OCI-LY3 (cell line): Measurements from ENCODE around the gene MTUS2.

Experiments
- H2AFZ ChIP-seq: fragments of 200-600, 300-600 bp; shearing (Covaris generic); 2 replicates; pipeline ENCODE4 v1.6.0; 2014; ENCODE audit warnings: antibody characterized with exemption, low read depth, low read length
- H3K27ac ChIP-seq: fragments of 200-600, 300-600 bp; sonication (generic); 2 replicates; pipeline ENCODE4 v1.5.1; 2014; ENCODE audit warnings: mild to moderate bottlenecking, low read length, moderate library complexity, mixed read lengths
- H3K27me3 ChIP-seq: fragments of 200-600, 300-600 bp; sonication (generic); 2 replicates; pipeline ENCODE4 v1.6.1; 2014; ENCODE audit warnings: low read depth, low read length, mixed read lengths
- H3K36me3 ChIP-seq: fragments of 200-600, 300-600 bp; sonication (generic); replicated peaks from 2 replicates; pipeline ENCODE3; 2014; ENCODE audit warnings: low read depth, low read length, mixed read lengths
- H3K4me1 ChIP-seq: fragments of 300-600, 200-600 bp; sonication (generic); 2 replicates; pipeline ENCODE4 v1.6.1; 2014; ENCODE audit warnings: low read length, mixed read lengths
- H3K4me2 ChIP-seq: fragments of 200-600, 300-600 bp; sonication (generic); 2 replicates; pipeline ENCODE4 v1.6.1; 2014; ENCODE audit warnings: low read length, mixed read lengths
- H3K4me3 ChIP-seq: fragments of 300-600, 200-600 bp; sonication (generic); 2 replicates; pipeline ENCODE4 v1.5.1; 2014; ENCODE audit warnings: antibody characterized with exemption, mild to moderate bottlenecking, low read length, moderate library complexity
- H3K79me2 ChIP-seq: fragments of 300-600, 200-600 bp; shearing (Covaris generic); 2 replicates; pipeline ENCODE4 v1.6.1; 2014; ENCODE audit warnings: mild to moderate bottlenecking, low read length, mixed read lengths
- H3K9ac ChIP-seq: fragments of 300-600, 200-600 bp; shearing (Covaris generic); 2 replicates; pipeline ENCODE4 v1.6.0; 2014; ENCODE audit warnings: mild to moderate bottlenecking, low read length, moderate library complexity
- H3K9me3 ChIP-seq: fragments of 200-600, 300-600 bp; shearing (Covaris generic); 2 replicates; pipeline ENCODE4 v1.6.1; 2014; ENCODE audit warnings: low read length, mixed read lengths; ENCODE audit not compliant: insufficient read depth
- H4K20me1 ChIP-seq: fragments of 200-600, 300-600 bp; sonication (generic); 2 replicates; pipeline ENCODE4 v1.6.1; 2016; ENCODE audit warnings: low read length, mixed read lengths; ENCODE audit not compliant: insufficient read depth
- EZH2phosphoT487 ChIP-seq: fragments of 200-600 bp; shearing (Covaris generic); IDR thresholded peaks from 2 replicates; pipeline ENCODE4 v1.6.1; 2018; ENCODE audit warnings: antibody characterized with exemption, mixed run types, low read depth
- TF ChIP-seq, protein P1 (sequence below): fragments of 200-600, 300-600 bp; sonication (generic); IDR thresholded peaks from 2 replicates; pipeline ENCODE4 v1.5.1; 2014; ENCODE audit warnings: antibody characterized with exemption, low read length, low read depth

The MTUS2 gene

DNA sequence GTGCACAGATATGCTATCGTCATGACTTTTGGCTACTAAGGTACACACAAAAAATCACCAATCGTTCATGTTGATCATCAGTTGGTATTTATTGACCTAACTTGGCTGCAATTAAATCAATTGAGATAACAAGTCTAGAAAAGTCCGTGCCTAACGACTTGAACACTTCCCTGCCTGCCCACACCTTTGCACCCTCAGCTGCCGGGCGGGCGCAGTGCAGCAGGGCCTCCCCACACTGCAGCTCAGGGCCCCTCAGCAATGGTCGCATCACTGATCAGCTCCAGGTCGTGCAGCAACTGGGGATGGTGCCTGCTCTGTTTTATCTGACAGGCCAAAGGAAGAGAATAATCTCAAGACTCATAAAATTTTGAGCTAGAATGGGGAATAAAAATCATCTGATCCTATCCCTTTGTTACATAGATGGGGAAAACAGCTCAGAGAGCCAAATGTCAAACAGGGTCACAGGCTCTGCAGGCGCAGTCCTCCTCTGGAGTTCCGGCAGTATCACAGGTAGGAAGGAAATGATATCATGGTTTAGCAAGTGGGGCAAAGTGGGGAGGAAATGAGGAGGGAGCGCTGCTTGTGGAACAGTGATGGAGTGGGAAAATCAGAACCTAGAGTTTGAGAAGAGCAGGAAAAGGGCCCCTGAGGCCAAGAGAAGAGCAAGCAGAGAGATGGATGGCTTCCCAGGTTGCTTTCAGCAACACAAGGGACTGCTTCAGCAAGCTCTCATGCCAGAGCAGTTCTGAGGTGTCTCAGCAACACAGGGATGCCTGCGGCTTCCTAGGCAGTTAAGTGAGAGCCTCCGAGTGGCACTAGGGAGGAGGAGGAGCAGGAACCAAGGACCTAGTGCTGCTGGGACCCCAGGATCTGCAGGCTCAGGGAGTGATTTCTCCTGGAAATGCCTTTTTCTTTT is 717.9 kb downstream of the MTUS2 start:
- peaks cover 73% of the 10 kb centered on the region for H3K79me2 ChIP-seq
- TF ChIP-seq EZH2phosphoT487 = no peak
- TF ChIP-seq, protein P1, sequence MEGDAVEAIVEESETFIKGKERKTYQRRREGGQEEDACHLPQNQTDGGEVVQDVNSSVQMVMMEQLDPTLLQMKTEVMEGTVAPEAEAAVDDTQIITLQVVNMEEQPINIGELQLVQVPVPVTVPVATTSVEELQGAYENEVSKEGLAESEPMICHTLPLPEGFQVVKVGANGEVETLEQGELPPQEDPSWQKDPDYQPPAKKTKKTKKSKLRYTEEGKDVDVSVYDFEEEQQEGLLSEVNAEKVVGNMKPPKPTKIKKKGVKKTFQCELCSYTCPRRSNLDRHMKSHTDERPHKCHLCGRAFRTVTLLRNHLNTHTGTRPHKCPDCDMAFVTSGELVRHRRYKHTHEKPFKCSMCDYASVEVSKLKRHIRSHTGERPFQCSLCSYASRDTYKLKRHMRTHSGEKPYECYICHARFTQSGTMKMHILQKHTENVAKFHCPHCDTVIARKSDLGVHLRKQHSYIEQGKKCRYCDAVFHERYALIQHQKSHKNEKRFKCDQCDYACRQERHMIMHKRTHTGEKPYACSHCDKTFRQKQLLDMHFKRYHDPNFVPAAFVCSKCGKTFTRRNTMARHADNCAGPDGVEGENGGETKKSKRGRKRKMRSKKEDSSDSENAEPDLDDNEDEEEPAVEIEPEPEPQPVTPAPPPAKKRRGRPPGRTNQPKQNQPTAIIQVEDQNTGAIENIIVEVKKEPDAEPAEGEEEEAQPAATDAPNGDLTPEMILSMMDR = no peak
- H3K27me3 ChIP-seq = no peaks in the 10 kb centered on the region
- H3K9ac ChIP-seq = no peak overlapping the region
- peaks cover 16% of the 10 kb centered on the region for H3K4me1 ChIP-seq
- H2AFZ ChIP-seq = no peak overlapping the region
- peaks cover 58% of the 10 kb centered on the region for H4K20me1 ChIP-seq
- H3K4me3 ChIP-seq = no peak overlapping the region
- H3K27ac ChIP-seq = no peak overlapping the region
- peaks cover 66% of the 10 kb centered on the region for H3K36me3 ChIP-seq
- H3K9me3 ChIP-seq = no peaks in the 10 kb centered on the region
- H3K4me2 ChIP-seq = no peak overlapping the region

DNA sequence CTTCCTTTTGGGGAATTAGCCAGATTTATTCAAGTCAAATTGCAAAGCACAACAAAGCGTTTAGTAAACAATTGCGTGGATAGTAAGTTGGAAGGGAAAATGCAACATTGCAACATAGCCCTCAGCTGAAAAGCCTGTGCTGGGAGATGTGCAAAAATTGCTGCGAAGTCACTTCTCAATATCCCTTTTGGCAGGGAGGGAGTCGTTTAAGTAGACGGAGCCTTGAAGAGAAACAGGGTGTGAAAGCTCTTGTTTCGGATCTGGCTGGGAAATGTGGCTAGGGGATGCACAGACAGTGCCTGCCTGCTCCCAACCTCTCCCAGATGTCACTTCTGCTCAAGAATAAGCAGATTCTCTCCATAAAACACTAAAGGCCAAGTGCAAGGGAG is 718.5 kb downstream of the MTUS2 start:
- no peak overlapping the region for H3K4me2 ChIP-seq
- peaks cover 59% of the 10 kb centered on the region for H3K36me3 ChIP-seq
- no peak overlapping the region for H3K4me3 ChIP-seq
- no peaks in the 10 kb centered on the region for H3K9me3 ChIP-seq
- peaks cover 65% of the 10 kb centered on the region for H4K20me1 ChIP-seq
- no peaks in the 10 kb centered on the region for H3K27me3 ChIP-seq
- no peak overlapping the region for H3K9ac ChIP-seq
- TF ChIP-seq, protein P1 = no peak
- no peak for TF ChIP-seq EZH2phosphoT487
- no peak overlapping the region for H2AFZ ChIP-seq
- no peak overlapping the region for H3K27ac ChIP-seq
- peaks cover 23% of the 10 kb centered on the region for H3K4me1 ChIP-seq
- peaks cover 79% of the 10 kb centered on the region for H3K79me2 ChIP-seq

- Histone ChIP-seq H3K36me3 (peaks cover 47% of the 10 kb centered on the region), H3K27ac (no peak overlapping the region), H4K20me1 (peaks cover 77% of the 10 kb centered on the region)
These were observed 719.7 kb downstream of the MTUS2 start for GRCh38 chr13:29539856-29540255.

GRCh38 chr13:29540334-29540733 is 720.2 kb downstream of the MTUS2 start:
- H3K79me2 ChIP-seq = peaks cover 96% of the 10 kb centered on the region

More at GRCh38 chr13:29539856-29540255, 719.7 kb downstream of the MTUS2 start:
- Histone ChIP-seq H3K79me2 (peaks cover 91% of the 10 kb centered on the region), H3K27me3 (no peaks in the 10 kb centered on the region), H3K4me2 (no peak overlapping the region), H3K9ac (no peak overlapping the region), H2AFZ (no peak overlapping the region), H3K4me3 (no peak overlapping the region), H3K9me3 (no peaks in the 10 kb centered on the region), H3K4me1 (peaks cover 32% of the 10 kb centered on the region)
- TF ChIP-seq, protein P1 = no peak
- no peak for TF ChIP-seq EZH2phosphoT487

More at GRCh38 chr13:29540334-29540733, 720.2 kb downstream of the MTUS2 start:
- no peaks in the 10 kb centered on the region for H3K9me3 ChIP-seq
- H3K4me3 ChIP-seq = no peak overlapping the region
- no peak overlapping the region for H3K4me2 ChIP-seq
- TF ChIP-seq, protein P1 = no peak
- no peak for TF ChIP-seq EZH2phosphoT487
- H3K27me3 ChIP-seq = no peaks in the 10 kb centered on the region
- H3K27ac ChIP-seq = no peak overlapping the region
- no peak overlapping the region for H3K9ac ChIP-seq
- peaks cover 82% of the 10 kb centered on the region for H4K20me1 ChIP-seq
- H2AFZ ChIP-seq = no peak overlapping the region
- peaks cover 32% of the 10 kb centered on the region for H3K4me1 ChIP-seq
- peaks cover 46% of the 10 kb centered on the region for H3K36me3 ChIP-seq
